GM12878 (cell line): ENCODE results near the gene ANKRD6.

Experiments
- ESRRA ChIP-seq: IDR thresholded peaks from 2 replicates; pipeline ENCODE4 v1.6.1; 2012; ENCODE audit warnings: mild to moderate bottlenecking, low read length, improper control_type of control experiment
- RAD51 ChIP-seq: fragments of 450-650 bp; IDR thresholded peaks from 2 replicates; pipeline ENCODE4 v1.6.1; 2016; ENCODE audit warnings: moderate library complexity, mild to moderate bottlenecking, inconsistent platforms
- RFX5 ChIP-seq: IDR thresholded peaks from 2 replicates; pipeline ENCODE4 v1.6.1; 2011; ENCODE audit warnings: low read depth, low read length, improper control_type of control experiment
- TF ChIP-seq, protein P1 (sequence below), 3 experiments: IDR thresholded peaks in 2 of 3; conservative IDR thresholded peaks in 1 of 3; 2 replicates each; pipeline ENCODE4 v1.5.1; 2011; ENCODE audit warnings: low read depth in 3 of 3, low read length in 3 of 3, mild to moderate bottlenecking in 3 of 3, control low read depth in 2 of 3, moderate library complexity in 2 of 3, inconsistent platforms in 1 of 3, mixed read lengths in 1 of 3; ENCODE audit not compliant: control insufficient read depth in 2 of 3, insufficient read depth in 1 of 3; ENCODE audit errors: extremely low read depth in 1 of 3

DNA sequence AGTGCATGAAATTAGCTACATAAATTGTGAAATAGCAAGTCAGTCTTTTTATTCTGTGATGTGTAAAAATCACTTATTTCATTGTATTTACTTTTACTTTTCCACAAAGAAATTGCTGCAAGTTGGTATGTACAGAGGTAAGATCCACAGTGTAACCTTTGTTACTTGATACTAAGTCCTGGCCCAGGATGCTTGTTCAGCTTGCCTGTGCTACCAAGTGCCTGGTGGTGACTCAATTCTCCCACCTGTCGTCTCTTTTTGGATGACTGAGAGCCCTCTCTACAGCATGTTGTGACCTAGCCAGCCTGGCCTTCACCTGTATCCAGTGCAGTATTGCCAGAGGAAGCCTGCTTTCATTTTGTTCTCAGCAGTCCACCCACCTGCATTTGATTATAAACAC, 54.9 kb downstream of the ANKRD6 start:
- no peak for TF ChIP-seq RAD51
- no peak for TF ChIP-seq ESRRA
- TF ChIP-seq, protein P1, sequence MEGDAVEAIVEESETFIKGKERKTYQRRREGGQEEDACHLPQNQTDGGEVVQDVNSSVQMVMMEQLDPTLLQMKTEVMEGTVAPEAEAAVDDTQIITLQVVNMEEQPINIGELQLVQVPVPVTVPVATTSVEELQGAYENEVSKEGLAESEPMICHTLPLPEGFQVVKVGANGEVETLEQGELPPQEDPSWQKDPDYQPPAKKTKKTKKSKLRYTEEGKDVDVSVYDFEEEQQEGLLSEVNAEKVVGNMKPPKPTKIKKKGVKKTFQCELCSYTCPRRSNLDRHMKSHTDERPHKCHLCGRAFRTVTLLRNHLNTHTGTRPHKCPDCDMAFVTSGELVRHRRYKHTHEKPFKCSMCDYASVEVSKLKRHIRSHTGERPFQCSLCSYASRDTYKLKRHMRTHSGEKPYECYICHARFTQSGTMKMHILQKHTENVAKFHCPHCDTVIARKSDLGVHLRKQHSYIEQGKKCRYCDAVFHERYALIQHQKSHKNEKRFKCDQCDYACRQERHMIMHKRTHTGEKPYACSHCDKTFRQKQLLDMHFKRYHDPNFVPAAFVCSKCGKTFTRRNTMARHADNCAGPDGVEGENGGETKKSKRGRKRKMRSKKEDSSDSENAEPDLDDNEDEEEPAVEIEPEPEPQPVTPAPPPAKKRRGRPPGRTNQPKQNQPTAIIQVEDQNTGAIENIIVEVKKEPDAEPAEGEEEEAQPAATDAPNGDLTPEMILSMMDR (IDR thresholded peaks at IDR 0.05 in 2 of 3, conservative IDR thresholded peaks at IDR 0.05 in 1 of 3; ENCODE audit: control insufficient read depth in 2 of 3, extremely low read depth in 1 of 3, insufficient read depth in 1 of 3, low read depth in 3 of 3, low read length in 3 of 3) = no peak
- TF ChIP-seq RFX5 = no peak
